Measurements from ENCODE around the gene HOXB8.

The HOXB8 gene

DNA sequence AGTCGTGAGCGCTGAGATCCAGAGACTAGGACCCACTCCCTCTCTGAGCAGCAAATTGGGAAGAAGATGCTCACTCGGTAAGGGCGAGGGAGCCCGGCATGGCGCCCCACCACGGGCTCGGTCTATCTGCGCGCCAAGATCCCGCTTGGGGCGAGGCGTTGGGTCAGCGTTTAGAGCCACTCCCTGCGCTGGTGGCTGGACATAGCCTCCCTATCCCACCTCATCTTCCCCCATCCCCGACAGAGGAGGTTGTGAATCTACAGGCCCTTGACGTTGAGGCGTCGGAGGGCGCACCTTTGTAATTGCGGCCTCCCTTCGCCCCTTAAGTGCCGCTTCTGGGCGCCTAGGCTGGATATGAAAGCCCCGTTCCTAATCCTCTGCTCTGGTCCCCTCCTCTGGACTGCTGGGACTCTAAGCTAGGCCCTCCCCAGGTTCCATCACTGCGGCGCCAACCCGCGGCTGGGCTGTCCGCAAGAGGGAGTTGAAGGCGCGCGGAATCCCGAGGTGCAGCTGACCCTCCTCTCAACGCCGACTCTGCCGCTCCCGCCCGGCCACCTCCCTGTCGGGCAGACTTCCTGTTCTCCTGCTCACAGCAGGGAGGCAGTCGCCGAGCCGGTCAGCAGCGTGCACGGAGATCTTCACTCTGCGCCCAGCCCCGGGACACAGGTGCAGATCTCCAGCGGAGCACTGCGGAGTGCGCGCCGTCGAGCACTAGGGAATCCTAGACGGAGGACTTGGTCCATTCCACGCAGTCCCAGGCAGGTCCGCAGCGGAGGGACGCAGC lies 27.2 kb upstream of the HOXB8 start:
- TF ChIP-seq, protein P1, sequence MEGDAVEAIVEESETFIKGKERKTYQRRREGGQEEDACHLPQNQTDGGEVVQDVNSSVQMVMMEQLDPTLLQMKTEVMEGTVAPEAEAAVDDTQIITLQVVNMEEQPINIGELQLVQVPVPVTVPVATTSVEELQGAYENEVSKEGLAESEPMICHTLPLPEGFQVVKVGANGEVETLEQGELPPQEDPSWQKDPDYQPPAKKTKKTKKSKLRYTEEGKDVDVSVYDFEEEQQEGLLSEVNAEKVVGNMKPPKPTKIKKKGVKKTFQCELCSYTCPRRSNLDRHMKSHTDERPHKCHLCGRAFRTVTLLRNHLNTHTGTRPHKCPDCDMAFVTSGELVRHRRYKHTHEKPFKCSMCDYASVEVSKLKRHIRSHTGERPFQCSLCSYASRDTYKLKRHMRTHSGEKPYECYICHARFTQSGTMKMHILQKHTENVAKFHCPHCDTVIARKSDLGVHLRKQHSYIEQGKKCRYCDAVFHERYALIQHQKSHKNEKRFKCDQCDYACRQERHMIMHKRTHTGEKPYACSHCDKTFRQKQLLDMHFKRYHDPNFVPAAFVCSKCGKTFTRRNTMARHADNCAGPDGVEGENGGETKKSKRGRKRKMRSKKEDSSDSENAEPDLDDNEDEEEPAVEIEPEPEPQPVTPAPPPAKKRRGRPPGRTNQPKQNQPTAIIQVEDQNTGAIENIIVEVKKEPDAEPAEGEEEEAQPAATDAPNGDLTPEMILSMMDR (IDR thresholded peaks at IDR 0.05; ENCODE audit: low read depth, low read length), result no peak
- no peak for TF ChIP-seq EZH2phosphoT487 (IDR thresholded peaks at IDR 0.05; ENCODE audit: low read depth)
- Histone ChIP-seq H3K27ac (ENCODE audit: low read length) (no peak overlapping the region), H3K36me3 (replicated peaks; ENCODE audit: low read depth, low read length) (no peaks in the 10 kb centered on the region), H3K79me2 (ENCODE audit: low read length) (no peaks in the 10 kb centered on the region), H4K20me1 (ENCODE audit: insufficient read depth, low read length) (no peaks in the 10 kb centered on the region), H3K4me3 (ENCODE audit: low read length) (no peak overlapping the region), H3K9me3 (ENCODE audit: insufficient read depth, low read length) (no peaks in the 10 kb centered on the region), H3K4me2 (ENCODE audit: low read length) (no peak overlapping the region), H3K4me1 (ENCODE audit: low read length) (no peaks in the 10 kb centered on the region), H2AFZ (ENCODE audit: low read depth, low read length) (no peak overlapping the region), H3K27me3 (ENCODE audit: low read depth, low read length) (peaks cover 20% of the 10 kb centered on the region), H3K9ac (ENCODE audit: low read length) (no peak overlapping the region)

DNA sequence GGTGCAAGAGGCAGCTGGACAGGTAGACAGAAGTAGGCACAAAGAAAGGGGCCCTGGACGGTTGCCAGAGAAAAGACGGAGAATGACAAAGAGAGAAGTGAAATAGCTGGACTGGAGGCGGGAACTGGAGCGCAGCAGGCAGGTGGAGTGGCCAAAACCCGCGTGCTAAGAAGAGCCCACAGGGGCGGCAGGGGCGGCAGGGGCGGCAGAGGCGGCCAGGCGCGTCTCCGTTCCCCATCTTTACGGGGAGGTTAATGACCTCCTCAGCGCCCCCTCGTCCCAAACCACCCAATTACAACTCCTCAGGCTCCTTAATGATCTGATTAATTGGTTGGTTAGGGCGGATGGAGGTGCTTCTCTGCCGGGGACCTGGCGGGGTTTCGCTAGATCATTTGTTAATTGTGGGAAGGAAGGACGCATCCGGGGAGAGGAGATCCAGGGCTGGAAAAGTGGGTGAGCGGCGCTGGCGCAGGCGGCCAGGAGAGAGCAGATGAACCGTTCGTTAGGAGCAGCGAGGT lies 26.5 kb upstream of the HOXB8 start:
- H3K4me2 ChIP-seq (ENCODE audit: low read length), result no peak overlapping the region
- no peak for TF ChIP-seq EZH2phosphoT487 (IDR thresholded peaks at IDR 0.05; ENCODE audit: low read depth)
- TF ChIP-seq, protein P1 (IDR thresholded peaks at IDR 0.05; ENCODE audit: low read depth, low read length), result no peak
- H3K9ac ChIP-seq (ENCODE audit: low read length), result no peak overlapping the region
- H3K36me3 ChIP-seq (replicated peaks; ENCODE audit: low read depth, low read length), result no peaks in the 10 kb centered on the region
- no peak overlapping the region for H2AFZ ChIP-seq (ENCODE audit: low read depth, low read length)
- H3K27ac ChIP-seq (ENCODE audit: low read length), result no peak overlapping the region
- H3K9me3 ChIP-seq (ENCODE audit: insufficient read depth, low read length), result no peaks in the 10 kb centered on the region
- peaks cover 4% of the 10 kb centered on the region; the same call in 1 of the 2 replicates for H3K4me1 ChIP-seq (ENCODE audit: low read length)
- H4K20me1 ChIP-seq (ENCODE audit: insufficient read depth, low read length), result no peaks in the 10 kb centered on the region
- H3K27me3 ChIP-seq (ENCODE audit: low read depth, low read length), result peaks cover 23% of the 10 kb centered on the region
- no peak overlapping the region for H3K4me3 ChIP-seq (ENCODE audit: low read length)
- no peaks in the 10 kb centered on the region for H3K79me2 ChIP-seq (ENCODE audit: low read length)

DNA sequence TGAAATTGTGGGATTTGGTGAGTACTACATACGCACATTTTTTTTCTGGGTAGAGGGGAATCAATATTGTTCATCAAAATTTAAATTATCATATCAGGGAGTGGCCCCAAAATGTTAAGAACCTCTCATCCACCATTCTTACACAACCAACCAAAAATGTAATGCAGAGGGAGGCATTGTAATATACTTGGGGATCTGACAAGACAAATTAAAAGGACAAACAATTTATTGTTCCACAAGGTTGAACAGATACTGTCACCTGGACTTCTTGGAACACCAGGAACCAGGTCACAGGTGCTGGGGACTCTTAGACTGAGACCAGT lies 25.7 kb upstream of the HOXB8 start:
- no peak overlapping the region for H3K4me2 ChIP-seq (ENCODE audit: low read length)
- H3K4me3 ChIP-seq (ENCODE audit: low read length), result no peak overlapping the region
- no peaks in the 10 kb centered on the region for H3K79me2 ChIP-seq (ENCODE audit: low read length)
- no peaks in the 10 kb centered on the region for H3K36me3 ChIP-seq (replicated peaks; ENCODE audit: low read depth, low read length)
- no peaks in the 10 kb centered on the region for H3K9me3 ChIP-seq (ENCODE audit: insufficient read depth, low read length)
- no peak overlapping the region for H2AFZ ChIP-seq (ENCODE audit: low read depth, low read length)
- no peak for TF ChIP-seq EZH2phosphoT487 (IDR thresholded peaks at IDR 0.05; ENCODE audit: low read depth)
- TF ChIP-seq, protein P1 (IDR thresholded peaks at IDR 0.05; ENCODE audit: low read depth, low read length), result no peak
- peaks cover 23% of the 10 kb centered on the region for H3K27me3 ChIP-seq (ENCODE audit: low read depth, low read length)
- H4K20me1 ChIP-seq (ENCODE audit: insufficient read depth, low read length), result no peaks in the 10 kb centered on the region
- H3K4me1 ChIP-seq (ENCODE audit: low read length), result peaks cover 10% of the 10 kb centered on the region
- H3K9ac ChIP-seq (ENCODE audit: low read length), result no peak overlapping the region
- no peak overlapping the region for H3K27ac ChIP-seq (ENCODE audit: low read length)

DNA sequence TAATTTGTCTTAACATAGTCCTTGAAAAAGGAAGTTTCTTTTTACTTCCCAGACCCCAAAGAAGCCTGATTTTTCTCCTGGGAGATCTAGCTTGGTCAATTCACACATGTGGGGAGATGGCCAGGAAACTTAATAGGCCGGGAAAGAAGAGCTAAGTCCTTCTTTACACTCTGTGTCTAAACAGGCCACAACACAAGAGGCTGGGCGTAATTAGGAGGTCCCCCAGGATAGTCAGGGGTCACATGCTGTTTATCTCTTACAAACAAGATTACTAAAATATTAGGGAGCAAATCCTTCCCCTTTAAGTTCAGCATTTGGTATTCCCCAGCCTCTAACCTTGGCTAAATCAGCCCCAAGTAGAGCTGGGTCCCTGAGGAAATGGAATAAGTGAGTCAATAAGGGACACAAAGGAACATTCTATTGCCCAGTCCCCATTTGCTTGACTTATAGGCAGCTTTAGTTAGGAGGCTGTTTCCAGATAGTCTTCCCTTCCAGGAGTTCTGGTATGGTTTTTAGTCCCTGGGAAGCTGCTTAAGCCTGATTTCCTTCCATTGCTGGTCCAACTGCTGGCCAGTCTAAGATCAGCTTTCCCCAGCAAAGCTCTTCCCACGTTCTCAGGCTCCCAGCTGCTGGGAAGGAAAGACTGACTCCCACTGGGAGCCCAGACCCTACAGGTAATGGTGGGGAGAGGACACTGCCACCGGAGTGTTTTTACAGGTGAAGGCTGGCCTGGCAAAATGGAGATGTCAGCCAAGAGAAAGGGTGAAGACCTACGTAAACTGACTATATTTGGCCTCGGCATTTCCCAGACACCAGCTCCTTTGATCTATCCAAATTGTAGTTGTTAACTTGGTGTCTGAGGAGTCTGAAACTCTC lies 25.1 kb upstream of the HOXB8 start:
- H3K27me3 ChIP-seq (ENCODE audit: low read depth, low read length), result peaks cover 23% of the 10 kb centered on the region
- TF ChIP-seq, protein P1 (IDR thresholded peaks at IDR 0.05; ENCODE audit: low read depth, low read length), result no peak
- no peak for TF ChIP-seq EZH2phosphoT487 (IDR thresholded peaks at IDR 0.05; ENCODE audit: low read depth)

More for the DNA sequence above, 25.1 kb upstream of the HOXB8 start:
- Histone ChIP-seq H3K36me3 (replicated peaks; ENCODE audit: low read depth, low read length) (no peaks in the 10 kb centered on the region), H3K27ac (ENCODE audit: low read length) (no peak overlapping the region), H3K9ac (ENCODE audit: low read length) (no peak overlapping the region), H3K4me2 (ENCODE audit: low read length) (no peak overlapping the region), H3K4me1 (ENCODE audit: low read length) (peaks cover 16% of the 10 kb centered on the region), H2AFZ (ENCODE audit: low read depth, low read length) (no peak overlapping the region), H3K9me3 (ENCODE audit: insufficient read depth, low read length) (no peaks in the 10 kb centered on the region), H4K20me1 (ENCODE audit: insufficient read depth, low read length) (no peaks in the 10 kb centered on the region), H3K79me2 (ENCODE audit: low read length) (no peaks in the 10 kb centered on the region), H3K4me3 (ENCODE audit: low read length) (no peak overlapping the region)

Measured in OCI-LY3 (cell line).